ENCODE data around the gene WDR64. TPM values are rescaled to one million over a fixed set of nuclear protein-coding genes. Genes with fewer than 3 reads are reported as not detected.
"Not testable (repeated sequence)": the region's sequence is repeated elsewhere in the genome, so short reads cannot be mapped to it uniquely, and the experiment has no call there.

Gene WDR64
- total and polyA plus RNA-seq, 11 donors = not detected

GRCh38 chr1:241679961-241680360 is 27.9 kb downstream of the WDR64 start:
- Histone ChIP-seq H3K36me3 (no peaks in the 10 kb centered on the region), H3K27ac (no peak overlapping the region), H3K4me1 (no peaks in the 10 kb centered on the region), H3K4me3 (no peak overlapping the region), H3K9me3 (peaks cover 0 to 7% (median 0%) of the 10 kb centered on the region in 12 donors), H3K27me3 (peaks cover 0 to 5% (median 0%) of the 10 kb centered on the region in 9 donors)
- DNase-seq (no peak), ATAC-seq (no peak)
- TF ChIP-seq CTCF (IDR thresholded peaks at IDR 0.05) = no peak
- no peak for TF ChIP-seq POLR2A (IDR thresholded peaks at IDR 0.05)
- intact Hi-C loops (cut with DNase I) = no loop called here
- WGBS, 4 donors = 75 to 88% (median 82%) methylated on average over 3 of the region's 3 CpGs

- DNase-seq; intact Hi-C loops (cut with DNase I); H3K9me3 ChIP-seq; H3K36me3 ChIP-seq; H3K27ac ChIP-seq; H3K4me3 ChIP-seq; H3K27me3 ChIP-seq; H3K4me1 ChIP-seq; ATAC-seq: not testable (repeated sequence)
- 56 to 76% (median 70%) methylated on average over 4 of the region's 4 CpGs for WGBS, 4 donors
These were observed 29.9 kb downstream of the WDR64 start for GRCh38 chr1:241681861-241682448.

GRCh38 chr1:241682921-241683320 is 30.8 kb downstream of the WDR64 start:
- peaks cover 0 to 7% (median 0%) of the 10 kb centered on the region in 12 donors for H3K9me3 ChIP-seq
- WGBS, 4 donors = 91 to 94% (median 92%) methylated on average over 2 of the region's 2 CpGs
- TF ChIP-seq POLR2A (IDR thresholded peaks at IDR 0.05) (no peak), CTCF (IDR thresholded peaks at IDR 0.05) (no peak)
- no peak overlapping the region for H3K4me3 ChIP-seq
- H3K4me1 ChIP-seq = no peaks in the 10 kb centered on the region
- ATAC-seq = no peak
- peaks cover 0 to 5% (median 0%) of the 10 kb centered on the region in 9 donors for H3K27me3 ChIP-seq
- intact Hi-C loops (cut with DNase I) = no loop called here
- no peak for DNase-seq
- no peaks in the 10 kb centered on the region for H3K36me3 ChIP-seq
- H3K27ac ChIP-seq = no peak overlapping the region

- H3K4me1 ChIP-seq = no peaks in the 10 kb centered on the region
- no peak overlapping the region for H3K4me3 ChIP-seq
- no peaks in the 10 kb centered on the region for H3K36me3 ChIP-seq
- peaks cover 0 to 5% (median 0%) of the 10 kb centered on the region in 9 donors for H3K27me3 ChIP-seq
- WGBS, 4 donors = 86 to 92% (median 89%) methylated on average over 1 of the region's 1 CpG
- ATAC-seq (no peak), DNase-seq (no peak)
- intact Hi-C loops (cut with DNase I) = no loop called here
- TF ChIP-seq CTCF (IDR thresholded peaks at IDR 0.05) = no peak
- TF ChIP-seq POLR2A (IDR thresholded peaks at IDR 0.05) = no peak
- H3K27ac ChIP-seq = no peak overlapping the region
- H3K9me3 ChIP-seq = peaks cover 0 to 7% (median 0%) of the 10 kb centered on the region in 12 donors
These were observed 32.0 kb downstream of the WDR64 start for GRCh38 chr1:241684108-241684507.

GRCh38 chr1:241688940-241689368 is 36.9 kb downstream of the WDR64 start:
- 16 to 23% (median 20%) methylated on average over 2 of the region's 2 CpGs for WGBS, 4 donors
- Histone ChIP-seq H3K4me1 (no peaks in the 10 kb centered on the region), H3K9me3 (no peaks in the 10 kb centered on the region), H3K36me3 (no peaks in the 10 kb centered on the region), H3K27ac (no peak overlapping the region), H3K27me3 (peaks cover 0 to 7% (median 0%) of the 10 kb centered on the region in 9 donors), H3K4me3 (no peak overlapping the region)
- TF ChIP-seq POLR2A (IDR thresholded peaks at IDR 0.05) (no peak), CTCF (IDR thresholded peaks at IDR 0.05) (no peak)
- DNase-seq (no peak), ATAC-seq (no peak)
- intact Hi-C loops (cut with DNase I) = no loop called here

Measured in heart left ventricle (tissue), 16 donors.